Measurements from ENCODE around the gene DYTN.

Gene DYTN

GRCh38 chr2:206642075-206643025 lies 75.8 kb downstream of the DYTN start, which contains the start of gene FAM237A:
FAM237A (plus strand) TSS chr2:206642487; CDS start chr2:206644237, 1,750 bp downstream.
- TF ChIP-seq POLR2A (IDR thresholded peaks at IDR 0.05; ENCODE audit: low read depth, low read length) (no peak), POLR2AphosphoS5 (IDR thresholded peaks at IDR 0.05; ENCODE audit: low read depth, low read length) (no peak), TAF1 (IDR thresholded peaks at IDR 0.05; ENCODE audit: borderline replicate concordance, low read depth, low read length) (no peak)
- DNase-seq (ENCODE audit: insufficient read length), result no peak
- no peak for FAIRE-seq

- FAIRE-seq, result no peak
Observed at GRCh38 chr2:206641226-206641625, 77.0 kb downstream of the DYTN start.

DNA sequence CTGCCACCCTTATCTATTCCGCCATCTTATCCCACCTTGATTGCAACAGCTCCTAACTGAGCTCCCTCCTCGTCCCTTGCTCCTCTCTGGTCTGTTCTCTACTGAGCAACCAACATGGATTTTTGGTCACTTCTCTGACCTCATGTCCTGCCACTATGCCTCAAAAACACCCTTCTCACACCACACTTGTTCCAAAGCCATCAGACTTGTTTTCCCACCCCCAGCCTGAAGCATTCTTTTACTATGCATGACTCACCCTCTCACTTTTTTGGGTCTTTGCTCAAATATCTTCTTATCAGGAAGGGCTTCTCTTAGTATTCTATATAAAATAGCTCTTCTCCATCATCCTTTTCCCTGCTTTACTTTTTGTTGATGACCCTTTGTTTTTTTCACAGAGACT lies 78.6 kb downstream of the DYTN start:
- no peak for TF ChIP-seq POLR2AphosphoS5 (IDR thresholded peaks at IDR 0.05; ENCODE audit: low read depth, low read length)
- no peak for TF ChIP-seq TAF1 (IDR thresholded peaks at IDR 0.05; ENCODE audit: borderline replicate concordance, low read depth, low read length)
- no peak for TF ChIP-seq POLR2A (IDR thresholded peaks at IDR 0.05; ENCODE audit: low read depth, low read length)
- DNase-seq (ENCODE audit: insufficient read length) (no peak), FAIRE-seq (no peak)

More at GRCh38 chr2:206641226-206641625, 77.0 kb downstream of the DYTN start:
- DNase-seq (ENCODE audit: insufficient read length), result no peak
- no peak for TF ChIP-seq POLR2A (IDR thresholded peaks at IDR 0.05; ENCODE audit: low read depth, low read length)
- TF ChIP-seq TAF1 (IDR thresholded peaks at IDR 0.05; ENCODE audit: borderline replicate concordance, low read depth, low read length), result no peak
- no peak for TF ChIP-seq POLR2AphosphoS5 (IDR thresholded peaks at IDR 0.05; ENCODE audit: low read depth, low read length)

- no peak for TF ChIP-seq POLR2A (IDR thresholded peaks at IDR 0.05; ENCODE audit: low read depth, low read length)
- TF ChIP-seq TAF1 (IDR thresholded peaks at IDR 0.05; ENCODE audit: borderline replicate concordance, low read depth, low read length), result no peak
- no peak for TF ChIP-seq POLR2AphosphoS5 (IDR thresholded peaks at IDR 0.05; ENCODE audit: low read depth, low read length)
- DNase-seq (ENCODE audit: insufficient read length) (no peak), FAIRE-seq (no peak)
Observed at GRCh38 chr2:206635015-206635414, 83.2 kb downstream of the DYTN start.

DNA sequence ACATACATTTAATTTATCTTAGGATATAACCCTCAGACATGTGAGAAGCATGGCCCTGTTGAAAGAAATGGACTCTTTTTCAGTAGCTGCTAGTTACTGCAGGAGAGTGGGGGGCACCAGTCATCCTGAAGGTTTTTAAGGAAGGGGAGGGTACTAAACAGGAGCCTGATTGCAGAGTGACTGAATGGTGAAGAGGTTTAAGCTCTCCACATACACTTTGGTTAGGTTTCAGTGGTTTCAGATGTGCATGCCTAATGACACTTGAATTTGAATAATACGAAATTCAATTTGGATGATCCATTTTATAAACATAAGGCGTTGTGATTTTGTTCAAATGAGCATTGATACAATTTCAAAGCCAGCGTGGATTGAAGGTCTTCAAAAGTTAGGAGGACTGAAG lies 86.9 kb downstream of the DYTN start:
- TF ChIP-seq POLR2A (IDR thresholded peaks at IDR 0.05; ENCODE audit: low read depth, low read length), result no peak
- no peak for TF ChIP-seq POLR2AphosphoS5 (IDR thresholded peaks at IDR 0.05; ENCODE audit: low read depth, low read length)
- TF ChIP-seq TAF1 (IDR thresholded peaks at IDR 0.05; ENCODE audit: borderline replicate concordance, low read depth, low read length), result no peak
- DNase-seq (ENCODE audit: insufficient read length) (no peak), FAIRE-seq (no peak)

DNA sequence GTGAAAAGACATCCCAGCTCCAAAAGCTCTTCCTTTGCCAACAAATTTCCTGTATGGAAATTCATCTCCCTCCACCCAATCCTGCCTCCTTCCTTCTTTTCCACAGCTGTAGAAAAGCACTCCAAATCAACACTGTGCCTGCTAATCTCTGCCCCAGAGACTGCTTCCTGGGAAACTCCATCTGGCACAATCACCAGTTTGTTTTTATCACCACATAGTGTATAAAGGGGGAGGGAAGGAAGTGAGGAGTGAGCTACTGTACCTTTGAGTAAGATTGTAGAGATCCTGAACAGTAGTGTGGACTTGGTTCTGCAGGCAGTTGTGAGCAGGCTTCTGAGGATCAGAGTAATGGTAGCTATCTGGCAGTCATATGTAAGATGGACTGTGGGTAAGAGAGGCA lies 90.6 kb downstream of the DYTN start:
- TF ChIP-seq POLR2AphosphoS5 (IDR thresholded peaks at IDR 0.05; ENCODE audit: low read depth, low read length) (no peak), TAF1 (IDR thresholded peaks at IDR 0.05; ENCODE audit: borderline replicate concordance, low read depth, low read length) (no peak), POLR2A (IDR thresholded peaks at IDR 0.05; ENCODE audit: low read depth, low read length) (no peak)
- FAIRE-seq, result no peak
- no peak for DNase-seq (ENCODE audit: insufficient read length)

DNA sequence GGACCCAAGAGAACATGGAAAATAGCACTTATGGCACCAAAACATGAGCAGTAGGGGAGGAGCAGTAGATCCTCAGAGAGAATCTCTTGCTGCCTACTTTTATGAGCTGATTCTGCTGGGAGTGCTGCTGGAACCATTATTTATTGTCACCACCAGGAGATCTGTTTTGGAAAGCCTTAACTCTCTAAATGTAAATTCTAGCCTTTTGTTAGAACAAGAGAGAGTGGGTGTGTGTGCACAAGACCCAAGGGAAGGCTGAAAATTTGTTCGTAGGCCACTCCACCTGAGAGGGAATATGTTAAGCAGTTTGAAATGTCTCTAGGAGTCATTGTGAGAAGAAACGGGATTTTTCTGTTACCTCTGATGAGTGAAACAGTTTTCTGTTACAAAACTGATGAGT lies 92.1 kb downstream of the DYTN start:
- DNase-seq (ENCODE audit: insufficient read length), result no peak
- FAIRE-seq, result no peak
- TF ChIP-seq POLR2A (IDR thresholded peaks at IDR 0.05; ENCODE audit: low read depth, low read length), result no peak
- TF ChIP-seq POLR2AphosphoS5 (IDR thresholded peaks at IDR 0.05; ENCODE audit: low read depth, low read length), result no peak
- TF ChIP-seq TAF1 (IDR thresholded peaks at IDR 0.05; ENCODE audit: borderline replicate concordance, low read depth, low read length), result no peak

DNA sequence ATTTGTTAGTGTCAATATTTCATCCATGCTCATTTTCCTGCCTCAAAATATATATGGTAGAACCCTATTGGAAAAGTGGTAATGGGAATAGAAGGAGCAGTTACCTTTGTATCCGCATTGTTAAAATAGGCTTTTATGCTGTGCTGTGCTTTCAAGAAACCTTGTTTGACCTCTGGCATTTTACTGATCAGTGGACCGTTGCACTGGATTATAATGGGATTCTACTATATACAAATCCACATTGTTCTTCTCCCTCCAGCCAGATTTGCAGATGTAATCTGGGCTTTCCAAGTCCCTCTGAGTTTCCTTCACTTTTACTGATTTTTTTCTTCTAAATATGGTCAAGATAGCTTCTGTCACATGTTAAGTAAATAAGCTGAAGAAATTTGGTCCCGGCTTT lies 99.2 kb downstream of the DYTN start:
- DNase-seq (ENCODE audit: insufficient read length), result no peak
- TF ChIP-seq TAF1 (IDR thresholded peaks at IDR 0.05; ENCODE audit: borderline replicate concordance, low read depth, low read length) (no peak), POLR2AphosphoS5 (IDR thresholded peaks at IDR 0.05; ENCODE audit: low read depth, low read length) (no peak), POLR2A (IDR thresholded peaks at IDR 0.05; ENCODE audit: low read depth, low read length) (no peak)

GRCh38 chr2:206616151-206616550 lies 102.0 kb downstream of the DYTN start:
- FAIRE-seq, result no peak
- no peak for DNase-seq (ENCODE audit: insufficient read length)
- no peak for TF ChIP-seq TAF1 (IDR thresholded peaks at IDR 0.05; ENCODE audit: borderline replicate concordance, low read depth, low read length)
- TF ChIP-seq POLR2AphosphoS5 (IDR thresholded peaks at IDR 0.05; ENCODE audit: low read depth, low read length), result no peak
- no peak for TF ChIP-seq POLR2A (IDR thresholded peaks at IDR 0.05; ENCODE audit: low read depth, low read length)

More for the DNA sequence above, 99.2 kb downstream of the DYTN start:
- no peak for FAIRE-seq

DNA sequence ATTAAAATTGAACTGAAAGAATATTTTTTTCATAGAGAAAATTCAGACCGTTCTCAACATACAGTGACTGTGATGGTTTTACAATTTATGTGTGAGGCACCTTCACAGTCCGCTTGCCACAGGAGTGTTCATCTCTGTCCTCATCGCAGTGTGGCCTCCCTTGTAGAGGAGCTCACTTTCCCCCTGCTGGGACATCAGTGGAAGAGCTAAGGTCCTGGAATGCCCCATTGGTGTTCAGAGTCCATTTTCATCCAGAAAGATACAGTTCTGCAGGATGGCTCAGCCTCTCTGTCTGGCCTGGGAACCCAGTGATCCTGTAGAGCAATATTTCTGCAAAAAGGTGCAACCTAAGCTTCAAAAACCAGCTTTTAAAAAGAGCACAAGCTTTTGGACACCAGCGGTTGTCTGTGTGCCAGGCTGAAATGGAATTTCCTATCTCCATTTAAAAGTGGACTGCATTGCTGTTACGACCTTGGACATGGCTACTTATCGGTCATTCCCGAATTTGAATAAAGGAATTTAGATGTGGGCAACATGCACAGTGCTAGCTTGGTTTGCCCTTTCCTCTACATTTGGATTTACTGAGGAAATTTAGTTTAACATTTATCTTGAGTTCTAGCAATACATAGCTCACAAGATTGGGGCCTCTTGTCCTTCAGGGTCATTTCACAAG lies 102.6 kb downstream of the DYTN start:
- FAIRE-seq (no peak), DNase-seq (ENCODE audit: insufficient read length) (no peak)
- TF ChIP-seq TAF1 (IDR thresholded peaks at IDR 0.05; ENCODE audit: borderline replicate concordance, low read depth, low read length) (no peak), POLR2A (IDR thresholded peaks at IDR 0.05; ENCODE audit: low read depth, low read length) (no peak), POLR2AphosphoS5 (IDR thresholded peaks at IDR 0.05; ENCODE audit: low read depth, low read length) (no peak)

- FAIRE-seq, result no peak
- no peak for DNase-seq (ENCODE audit: insufficient read length)
- no peak for TF ChIP-seq POLR2A (IDR thresholded peaks at IDR 0.05; ENCODE audit: low read depth, low read length)
- no peak for TF ChIP-seq POLR2AphosphoS5 (IDR thresholded peaks at IDR 0.05; ENCODE audit: low read depth, low read length)
- TF ChIP-seq TAF1 (IDR thresholded peaks at IDR 0.05; ENCODE audit: borderline replicate concordance, low read depth, low read length), result no peak
Observed at GRCh38 chr2:206614811-206615210, 103.4 kb downstream of the DYTN start.

All from GM12892 (cell line).